HepG2 (cell line): Measurements from ENCODE around the gene PIK3CB. TPM values are rescaled to one million over a fixed set of nuclear protein-coding genes. Genes with fewer than 3 reads are reported as not detected.

Experiments
- CEBPZ ChIP-seq: IDR thresholded peaks from 2 replicates; pipeline ENCODE4 v1.6.1; 2012; ENCODE audit warnings: low read length, improper control_type of control experiment
- E2F5 ChIP-seq: sonication (generic); formaldehyde crosslinking; conservative IDR thresholded peaks from 2 replicates; pipeline ENCODE4 v1.4.0; 2020; ENCODE audit warnings: missing genetic modification reagents
- KDM3A ChIP-seq: IDR thresholded peaks from 2 replicates; pipeline ENCODE4 v1.6.1; 2018; ENCODE audit warnings: low read depth, missing compliant biosample characterization
- NFYC ChIP-seq: IDR thresholded peaks from 2 replicates; pipeline ENCODE4 v1.6.1; 2016; ENCODE audit warnings: missing genetic modification reagents, missing compliant biosample characterization
- TCF7L2 ChIP-seq: IDR thresholded peaks from 2 replicates; pipeline ENCODE4 v1.6.1; 2011; ENCODE audit warnings: mild to moderate bottlenecking, low read depth, low read length, moderate library complexity
- WIZ ChIP-seq: sonication (generic); formaldehyde crosslinking; IDR thresholded peaks from 2 replicates; pipeline ENCODE4 v1.5.1; 2020; ENCODE audit warnings: mild to moderate bottlenecking, missing genetic modification reagents
- ZMAT3 ChIP-seq: sonication (generic); formaldehyde crosslinking; conservative IDR thresholded peaks from 2 replicates; pipeline ENCODE4 v1.7.0; 2021; ENCODE audit warnings: missing genetic modification reagents
- ZNF646 ChIP-seq: sonication (generic); formaldehyde crosslinking; IDR thresholded peaks from 2 replicates; pipeline ENCODE4 v1.9.0; 2021; ENCODE audit warnings: mild to moderate bottlenecking, missing genetic modification reagents
- ZNF83 ChIP-seq: sonication (generic); formaldehyde crosslinking; IDR thresholded peaks from 2 replicates; pipeline ENCODE4 v1.4.0; 2020; ENCODE audit warnings: missing genetic modification reagents, mild to moderate bottlenecking, borderline replicate concordance
- polyA plus RNA-seq, 8 experiments: library from polyadenylated mRNA; depleted of rRNA in 3 of 8; stranded (reverse) in 7 of 8; unstranded in 1 of 8; fragments of >200 nt; fragmentation: Illumina TruSeq in 4 of 8; extraction: Trizol in 4 of 8; gene quantifications; 2 replicates each; pipeline versions ENCODE4 v1.2.1 to v1.2.3, GENCODE V29; 2011 to 2016; ENCODE audit warnings: low read depth in 4 of 8, missing spikeins in 1 of 8, mixed read lengths in 1 of 8; ENCODE audit not compliant: insufficient read depth in 1 of 8
- total RNA-seq, 5 experiments: library from RNA; depleted of rRNA; stranded (reverse); fragments of >200 nt; fragmentation: Illumina TruSeq; extraction: Trizol; gene quantifications; 2 replicates each; pipeline ENCODE4 v1.2.3, GENCODE V29; 2016; ENCODE audit warnings: low read depth in 1 of 5
- TF ChIP-seq, protein P1 (sequence below): sonication (generic); formaldehyde crosslinking; IDR thresholded peaks from 2 replicates; pipeline ENCODE4 v1.4.0; 2020; ENCODE audit warnings: mild to moderate bottlenecking, missing genetic modification reagents
- TF ChIP-seq, protein P2 (sequence below): sonication (generic); formaldehyde crosslinking; IDR thresholded peaks from 2 replicates; pipeline ENCODE4 v1.4.0; 2020; ENCODE audit warnings: missing genetic modification reagents
- TF ChIP-seq, protein P3 (sequence below): sonication (generic); formaldehyde crosslinking; IDR thresholded peaks from 2 replicates; pipeline ENCODE4 v1.5.1; 2020; ENCODE audit warnings: missing genetic modification reagents, mild to moderate bottlenecking, borderline replicate concordance

Gene PIK3CB
- total and polyA plus RNA-seq, 2 of the 13 experiments (the other 11 are each of a cell fraction or from before 2014, with no cell fraction given) = 6.6 to 18.7 TPM

DNA sequence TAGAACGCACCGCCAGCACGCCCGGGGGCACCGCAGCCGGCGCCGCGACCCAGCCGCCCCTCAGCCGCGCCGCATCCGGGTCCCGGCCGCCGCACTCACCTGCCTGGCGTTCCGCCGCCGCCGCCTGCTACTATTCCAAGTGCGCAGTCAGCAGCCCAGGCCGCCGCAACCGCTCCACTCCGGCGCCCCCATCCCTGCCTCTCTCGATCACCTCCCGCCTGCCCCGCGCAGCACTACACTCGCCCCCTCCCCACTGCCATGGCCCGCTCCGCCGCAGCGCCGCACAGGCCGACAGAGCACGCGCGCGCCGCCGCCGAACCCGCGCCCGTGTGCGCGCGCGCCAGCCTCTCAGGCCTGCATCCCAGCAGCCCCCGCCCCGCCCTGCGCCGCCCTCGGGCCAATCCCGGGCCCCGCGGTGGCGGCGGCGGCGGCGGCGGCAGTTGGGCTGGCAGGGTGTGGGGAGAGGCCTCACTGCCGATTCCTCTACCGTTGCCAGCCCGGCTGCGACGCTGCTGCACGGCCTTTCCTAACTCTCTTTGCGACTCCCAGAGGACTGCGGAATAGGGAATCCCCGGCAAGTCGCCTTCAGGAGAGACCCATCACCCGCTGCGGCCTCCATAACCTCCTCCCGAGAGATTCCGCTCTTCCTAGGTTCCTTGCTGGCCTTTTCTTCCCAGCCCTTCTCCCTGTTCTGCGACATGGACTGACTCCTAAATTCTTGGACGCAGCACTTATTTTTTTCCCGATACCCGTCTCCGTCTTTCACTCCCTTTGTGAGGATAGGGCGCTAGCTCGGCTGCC is at the start of gene PIK3CB (continued):
- TF ChIP-seq ZNF646 (CRISPR knock-in tag) (no peak), NFYC (CRISPR knock-in tag) (no peak), WIZ (no peak), ZMAT3 (CRISPR knock-in tag) (no peak), KDM3A (CRISPR knock-in tag) (0 out of 2 replicates have a peak, but pooled peaks have one; percentile 19), ZNF83 (CRISPR knock-in tag) (no peak), TCF7L2 (no peak), E2F5 (CRISPR knock-in tag) (no peak), CEBPZ (no peak)
- TF ChIP-seq, protein P1, sequence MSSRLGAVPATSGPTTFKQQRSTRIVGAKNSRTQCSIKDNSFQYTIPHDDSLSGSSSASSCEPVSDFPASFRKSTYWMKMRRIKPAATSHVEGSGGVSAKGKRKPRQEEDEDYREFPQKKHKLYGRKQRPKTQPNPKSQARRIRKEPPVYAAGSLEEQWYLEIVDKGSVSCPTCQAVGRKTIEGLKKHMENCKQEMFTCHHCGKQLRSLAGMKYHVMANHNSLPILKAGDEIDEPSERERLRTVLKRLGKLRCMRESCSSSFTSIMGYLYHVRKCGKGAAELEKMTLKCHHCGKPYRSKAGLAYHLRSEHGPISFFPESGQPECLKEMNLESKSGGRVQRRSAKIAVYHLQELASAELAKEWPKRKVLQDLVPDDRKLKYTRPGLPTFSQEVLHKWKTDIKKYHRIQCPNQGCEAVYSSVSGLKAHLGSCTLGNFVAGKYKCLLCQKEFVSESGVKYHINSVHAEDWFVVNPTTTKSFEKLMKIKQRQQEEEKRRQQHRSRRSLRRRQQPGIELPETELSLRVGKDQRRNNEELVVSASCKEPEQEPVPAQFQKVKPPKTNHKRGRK (CRISPR knock-in tag) = no peak
- TF ChIP-seq, protein P2, sequence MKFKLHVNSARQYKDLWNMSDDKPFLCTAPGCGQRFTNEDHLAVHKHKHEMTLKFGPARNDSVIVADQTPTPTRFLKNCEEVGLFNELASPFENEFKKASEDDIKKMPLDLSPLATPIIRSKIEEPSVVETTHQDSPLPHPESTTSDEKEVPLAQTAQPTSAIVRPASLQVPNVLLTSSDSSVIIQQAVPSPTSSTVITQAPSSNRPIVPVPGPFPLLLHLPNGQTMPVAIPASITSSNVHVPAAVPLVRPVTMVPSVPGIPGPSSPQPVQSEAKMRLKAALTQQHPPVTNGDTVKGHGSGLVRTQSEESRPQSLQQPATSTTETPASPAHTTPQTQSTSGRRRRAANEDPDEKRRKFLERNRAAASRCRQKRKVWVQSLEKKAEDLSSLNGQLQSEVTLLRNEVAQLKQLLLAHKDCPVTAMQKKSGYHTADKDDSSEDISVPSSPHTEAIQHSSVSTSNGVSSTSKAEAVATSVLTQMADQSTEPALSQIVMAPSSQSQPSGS (CRISPR knock-in tag) = peak; percentile 22; the same call in 1 of the 2 replicates
- TF ChIP-seq, protein P3, sequence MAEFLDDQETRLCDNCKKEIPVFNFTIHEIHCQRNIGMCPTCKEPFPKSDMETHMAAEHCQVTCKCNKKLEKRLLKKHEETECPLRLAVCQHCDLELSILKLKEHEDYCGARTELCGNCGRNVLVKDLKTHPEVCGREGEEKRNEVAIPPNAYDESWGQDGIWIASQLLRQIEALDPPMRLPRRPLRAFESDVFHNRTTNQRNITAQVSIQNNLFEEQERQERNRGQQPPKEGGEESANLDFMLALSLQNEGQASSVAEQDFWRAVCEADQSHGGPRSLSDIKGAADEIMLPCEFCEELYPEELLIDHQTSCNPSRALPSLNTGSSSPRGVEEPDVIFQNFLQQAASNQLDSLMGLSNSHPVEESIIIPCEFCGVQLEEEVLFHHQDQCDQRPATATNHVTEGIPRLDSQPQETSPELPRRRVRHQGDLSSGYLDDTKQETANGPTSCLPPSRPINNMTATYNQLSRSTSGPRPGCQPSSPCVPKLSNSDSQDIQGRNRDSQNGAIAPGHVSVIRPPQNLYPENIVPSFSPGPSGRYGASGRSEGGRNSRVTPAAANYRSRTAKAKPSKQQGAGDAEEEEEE = no peak
